HUES48 (cell line): ENCODE results near the gene YTHDF1.

Source experiments
- H3K27ac ChIP-seq: one replicate; pipeline ENCODE4 v1.7.0; 2013; ENCODE audit warnings: low read depth, low read length, inconsistent platforms
- H3K27me3 ChIP-seq: 2 replicates; pipeline ENCODE4 v1.6.1; 2013; ENCODE audit warnings: mild to moderate bottlenecking, low read length; ENCODE audit not compliant: control insufficient read depth, insufficient read depth
- H3K36me3 ChIP-seq: 2 replicates; pipeline ENCODE4 v1.6.1; 2013; ENCODE audit warnings: low read length; ENCODE audit not compliant: control insufficient read depth, insufficient read depth
- H3K4me1 ChIP-seq: 2 replicates; pipeline ENCODE4 v1.6.1; 2013; ENCODE audit warnings: mild to moderate bottlenecking, low read length; ENCODE audit not compliant: control insufficient read depth, insufficient read depth
- H3K4me3 ChIP-seq: 2 replicates; pipeline ENCODE4 v1.5.1; 2013; ENCODE audit warnings: mild to moderate bottlenecking, low read depth, low read length
- H3K9ac ChIP-seq: 2 replicates; pipeline ENCODE4 v1.6.1; 2013; ENCODE audit warnings: mild to moderate bottlenecking, low read depth, low read length, moderate library complexity
- H3K9me3 ChIP-seq: 2 replicates; pipeline ENCODE4 v1.6.1; 2013; ENCODE audit warnings: low read length; ENCODE audit not compliant: control insufficient read depth, insufficient read depth

YTHDF1 gene

GRCh38 chr20:63247671-63248228 lies 31.8 kb upstream of the YTHDF1 start:
- peaks cover 11% of the 10 kb centered on the region; the same call in 1 of the 2 replicates for H3K4me1 ChIP-seq
- no peak overlapping the region for H3K4me3 ChIP-seq
- H3K27me3 ChIP-seq: peaks cover 11% of the 10 kb centered on the region
- H3K27ac ChIP-seq: no peak overlapping the region
- H3K9ac ChIP-seq: no peak overlapping the region
- H3K36me3 ChIP-seq: no peaks in the 10 kb centered on the region
- H3K9me3 ChIP-seq: no peaks in the 10 kb centered on the region

DNA sequence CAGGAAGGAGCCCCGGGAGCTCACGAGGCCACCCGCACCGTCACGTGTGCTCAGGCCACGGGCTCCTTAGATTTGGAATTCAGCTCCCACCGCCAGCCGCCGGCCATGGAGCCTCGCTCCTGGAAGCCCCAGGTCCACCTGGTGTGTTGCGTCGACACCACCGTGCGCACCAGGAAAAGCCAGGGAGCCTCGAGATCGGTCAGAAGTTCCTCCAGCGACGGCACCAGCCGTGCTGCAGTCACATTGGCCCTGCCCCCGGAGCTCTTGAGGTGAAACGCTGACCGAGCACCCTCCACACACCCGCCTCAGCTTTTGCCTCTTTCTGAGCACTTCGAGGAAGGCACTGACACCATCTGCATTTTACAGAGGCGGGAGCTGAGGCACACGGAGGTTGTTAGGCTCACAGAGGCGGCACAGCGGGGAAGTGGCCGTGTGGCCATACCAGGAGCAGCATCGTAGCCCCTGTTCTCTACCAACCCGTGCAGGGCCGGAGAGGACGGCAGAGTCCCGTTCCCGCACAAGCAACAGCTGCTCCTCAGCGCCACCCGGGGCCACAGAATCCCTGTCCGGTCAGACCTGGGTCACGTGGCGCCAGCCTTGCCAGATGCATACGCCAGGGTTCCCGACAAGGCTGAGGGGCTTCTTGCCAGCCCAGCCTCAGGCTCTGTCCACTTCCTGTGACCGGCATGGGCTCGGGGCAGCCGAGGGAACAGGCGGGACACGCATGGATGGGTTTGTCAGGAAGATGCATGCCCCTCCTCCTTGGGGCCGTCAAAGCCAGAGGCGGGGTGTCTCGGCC lies 30.8 kb upstream of the YTHDF1 start:
- H3K9me3 ChIP-seq: no peaks in the 10 kb centered on the region
- H3K9ac ChIP-seq: no peak overlapping the region
- no peak overlapping the region for H3K4me3 ChIP-seq
- H3K4me1 ChIP-seq: peaks cover 11% of the 10 kb centered on the region; the same call in 1 of the 2 replicates
- H3K27me3 ChIP-seq: 0 out of 2 replicates have a peak, but pooled peaks cover under 1% of the 10 kb centered on the region
- no peaks in the 10 kb centered on the region for H3K36me3 ChIP-seq
- H3K27ac ChIP-seq: no peak overlapping the region

DNA sequence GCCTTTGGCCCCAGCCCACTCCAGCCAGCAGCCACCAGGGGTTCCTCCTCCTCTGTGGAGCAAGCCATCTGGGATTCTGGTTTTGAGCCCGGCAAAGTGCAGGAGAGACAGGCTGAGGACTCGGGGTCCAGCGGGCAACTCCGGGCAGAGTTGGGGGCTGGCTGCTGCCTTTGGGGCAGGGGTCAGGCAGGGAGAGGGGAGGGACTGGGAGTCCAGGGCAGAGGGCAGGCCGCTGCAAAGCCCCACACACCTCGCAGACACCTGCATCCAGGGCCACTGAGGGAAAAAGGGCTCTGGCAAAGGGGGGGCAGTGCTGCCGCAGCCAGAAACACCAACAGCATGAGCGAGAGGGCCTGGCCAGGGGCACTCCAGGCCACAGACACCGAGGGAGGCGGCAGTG lies 28.5 kb upstream of the YTHDF1 start:
- Histone ChIP-seq H3K27ac (no peak overlapping the region), H3K27me3 (no peaks in the 10 kb centered on the region), H3K4me3 (no peak overlapping the region), H3K4me1 (peaks cover 11% of the 10 kb centered on the region; the same call in 1 of the 2 replicates), H3K9ac (no peak overlapping the region), H3K36me3 (no peaks in the 10 kb centered on the region), H3K9me3 (no peaks in the 10 kb centered on the region)

GRCh38 chr20:63243604-63244247 lies 27.8 kb upstream of the YTHDF1 start:
- no peak overlapping the region for H3K4me3 ChIP-seq
- H3K36me3 ChIP-seq: no peaks in the 10 kb centered on the region
- peaks cover 11% of the 10 kb centered on the region; the same call in 1 of the 2 replicates for H3K4me1 ChIP-seq
- H3K9ac ChIP-seq: no peak overlapping the region
- H3K27me3 ChIP-seq: no peaks in the 10 kb centered on the region
- H3K9me3 ChIP-seq: no peaks in the 10 kb centered on the region
- H3K27ac ChIP-seq: no peak overlapping the region

DNA sequence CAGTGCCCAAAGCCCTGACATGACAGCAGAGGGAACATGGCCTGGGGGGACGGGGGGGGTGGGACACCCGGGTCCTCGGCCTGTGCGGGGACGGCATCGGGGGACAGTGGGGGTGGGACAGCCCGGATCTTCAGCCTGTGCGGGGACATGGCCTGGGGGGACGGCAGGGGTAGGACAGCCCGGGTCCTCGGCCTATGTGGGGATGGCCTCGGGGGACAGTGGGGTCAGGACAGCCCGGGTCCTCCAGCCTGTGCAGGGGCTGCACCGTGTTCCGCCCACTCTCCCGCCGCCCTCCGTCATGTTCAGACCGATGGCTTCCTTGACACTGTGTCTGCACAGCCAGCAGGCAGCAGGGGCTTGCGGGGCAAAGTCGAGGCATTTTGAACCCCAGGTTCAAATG lies 26.8 kb upstream of the YTHDF1 start:
- H3K9me3 ChIP-seq: no peaks in the 10 kb centered on the region
- H3K9ac ChIP-seq: no peak overlapping the region
- no peak overlapping the region for H3K27ac ChIP-seq
- H3K27me3 ChIP-seq: no peaks in the 10 kb centered on the region
- no peaks in the 10 kb centered on the region for H3K36me3 ChIP-seq
- peaks cover 7% of the 10 kb centered on the region; the same call in 1 of the 2 replicates for H3K4me1 ChIP-seq
- H3K4me3 ChIP-seq: no peak overlapping the region

GRCh38 chr20:63241272-63241671 lies 25.3 kb upstream of the YTHDF1 start:
- Histone ChIP-seq H3K27ac (no peak overlapping the region), H3K9ac (no peak overlapping the region), H3K27me3 (no peaks in the 10 kb centered on the region), H3K36me3 (no peaks in the 10 kb centered on the region), H3K4me1 (no peaks in the 10 kb centered on the region), H3K4me3 (no peak overlapping the region), H3K9me3 (no peaks in the 10 kb centered on the region)

GRCh38 chr20:63240004-63240403 lies 24.1 kb upstream of the YTHDF1 start:
- H3K9ac ChIP-seq: no peak overlapping the region
- H3K27me3 ChIP-seq: no peaks in the 10 kb centered on the region

GRCh38 chr20:63239431-63239830 lies 23.5 kb upstream of the YTHDF1 start:
- Histone ChIP-seq H3K4me1 (peaks cover 5% of the 10 kb centered on the region; the same call in 1 of the 2 replicates), H3K4me3 (no peak overlapping the region), H3K9ac (no peak overlapping the region), H3K36me3 (no peaks in the 10 kb centered on the region), H3K27ac (no peak overlapping the region), H3K27me3 (no peaks in the 10 kb centered on the region), H3K9me3 (no peaks in the 10 kb centered on the region)

More at GRCh38 chr20:63240004-63240403, 24.1 kb upstream of the YTHDF1 start:
- Histone ChIP-seq H3K9me3 (no peaks in the 10 kb centered on the region), H3K27ac (no peak overlapping the region), H3K4me1 (peaks cover under 1% of the 10 kb centered on the region; the same call in 1 of the 2 replicates), H3K4me3 (no peak overlapping the region), H3K36me3 (no peaks in the 10 kb centered on the region)

- Histone ChIP-seq H3K9ac (no peak overlapping the region), H3K9me3 (no peaks in the 10 kb centered on the region), H3K4me1 (peaks cover 8% of the 10 kb centered on the region), H3K4me3 (no peak overlapping the region), H3K27me3 (no peaks in the 10 kb centered on the region), H3K36me3 (no peaks in the 10 kb centered on the region), H3K27ac (no peak overlapping the region)
Observed at GRCh38 chr20:63238514-63239125, 22.7 kb upstream of the YTHDF1 start.

DNA sequence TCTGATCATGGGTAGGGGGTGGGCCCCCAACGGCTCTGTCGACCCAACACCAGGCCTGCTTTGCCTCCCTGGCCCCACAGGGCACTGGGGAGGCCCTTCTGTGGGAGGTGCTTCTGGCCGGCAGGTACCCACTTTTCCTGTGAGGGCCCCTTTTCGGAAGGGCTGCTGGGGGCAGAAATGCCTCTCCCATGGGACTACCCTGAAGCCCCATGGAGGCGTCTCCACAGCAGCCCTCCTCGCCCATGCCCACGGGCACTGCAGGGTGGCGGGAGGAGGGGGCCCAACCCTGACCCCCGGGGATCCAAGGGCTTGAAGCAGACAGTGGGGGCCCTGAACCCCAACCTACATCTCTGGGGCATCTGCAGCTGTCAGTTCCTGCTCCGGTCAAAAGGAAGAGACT lies 22.1 kb upstream of the YTHDF1 start:
- Histone ChIP-seq H3K4me3 (no peak overlapping the region), H3K36me3 (no peaks in the 10 kb centered on the region), H3K9ac (no peak overlapping the region), H3K27me3 (no peaks in the 10 kb centered on the region), H3K27ac (no peak overlapping the region), H3K9me3 (no peaks in the 10 kb centered on the region), H3K4me1 (peaks cover 8% of the 10 kb centered on the region)
